SK-N-SH (cell line): ENCODE results near the gene BMPR1B. TPM values are rescaled to one million over a fixed set of nuclear protein-coding genes. Genes with fewer than 3 reads are reported as not detected.

Source experiments
- CTCF ChIA-PET: fragments of 300-600, 350-600 bp; formaldehyde crosslinking; extraction: SDS; loops from one replicate; lab custom pipeline; 2021; lab: Yijun Ruan, JAX
- POLR2A ChIA-PET: fragments of 350-600 bp; sonication (Branson Sonifier 250); formaldehyde crosslinking; extraction: SDS; loops from one replicate; lab custom pipeline; 2020; ENCODE audit warnings: antibody characterized with exemption, inconsistent platforms; lab: Yijun Ruan, JAX
- DNase-seq: peaks from one replicate; pipeline ENCODE4 v3.0.0; 2012
- H2AFZ ChIP-seq: fragments of 200-600 bp; sonication (generic); 2 replicates; pipeline ENCODE4 v1.8.1; 2016; ENCODE audit warnings: antibody characterized with exemption, mild to moderate bottlenecking, low read depth
- H3F3A ChIP-seq: fragments of 200-600 bp; sonication (generic); replicated peaks from 2 replicates; pipeline ENCODE3; 2016; ENCODE audit warnings: antibody characterized with exemption, mild to moderate bottlenecking; ENCODE audit not compliant: insufficient read depth
- H3K27ac ChIP-seq, 2 experiments: fragments of 200-500 bp in 1 of 2; fragments of 200-600 bp in 1 of 2; sonication (Bioruptor generic) in 1 of 2; sonication (generic), shearing (Covaris generic) in 1 of 2; 2 replicates each; pipeline versions ENCODE4 v1.5.1 to v1.6.1; 2014 to 2016; ENCODE audit warnings: low read depth in 2 of 2, inconsistent platforms in 1 of 2, low read length in 1 of 2, mild to moderate bottlenecking in 1 of 2, mixed read lengths in 1 of 2
- H3K27me3 ChIP-seq: fragments of 200-600 bp; sonication (generic), shearing (Covaris generic); 2 replicates; pipeline ENCODE4 v1.6.1; 2016; ENCODE audit warnings: mixed run types; ENCODE audit not compliant: insufficient read depth
- H3K36me3 ChIP-seq, 2 experiments: fragments of 200-500 bp in 1 of 2; fragments of 200-600 bp in 1 of 2; sonication (Bioruptor generic) in 1 of 2; sonication (generic) in 1 of 2; replicated peaks in 1 of 2; 2 replicates each; pipeline versions ENCODE3 to v1.5.1; 2014 to 2016; ENCODE audit warnings: low read length in 1 of 2, mild to moderate bottlenecking in 1 of 2; ENCODE audit not compliant: insufficient read depth in 2 of 2, control insufficient read depth in 1 of 2
- H3K4me1 ChIP-seq, 2 experiments: fragments of 200-500 bp in 1 of 2; fragments of 200-600 bp in 1 of 2; sonication (Bioruptor generic) in 1 of 2; sonication (generic), shearing (Covaris generic) in 1 of 2; 2 replicates each; pipeline versions ENCODE4 v1.5.1 to v1.6.1; 2014 to 2016; ENCODE audit warnings: low read depth in 1 of 2, low read length in 1 of 2, mixed run types in 1 of 2; ENCODE audit not compliant: insufficient read depth in 2 of 2, control insufficient read depth in 1 of 2
- H3K4me2 ChIP-seq: fragments of 200-600 bp; sonication (generic), shearing (Covaris generic); 2 replicates; pipeline ENCODE4 v1.6.1; 2017; ENCODE audit warnings: mixed run types
- H3K4me3 ChIP-seq, 2 experiments: fragments of 200-500 bp in 1 of 2; fragments of 200-600 bp in 1 of 2; sonication (Bioruptor generic) in 1 of 2; sonication (generic), shearing (Covaris generic) in 1 of 2; 2 replicates each; pipeline versions ENCODE4 v1.5.1 to v1.8.1; 2014 to 2016; ENCODE audit warnings: low read depth in 2 of 2, inconsistent platforms in 1 of 2, low read length in 1 of 2, mild to moderate bottlenecking in 1 of 2, mixed read lengths in 1 of 2, moderate library complexity in 1 of 2
- H3K79me2 ChIP-seq: fragments of 200-600 bp; sonication (generic); 2 replicates; pipeline ENCODE4 v1.8.1; 2017; ENCODE audit warnings: mild to moderate bottlenecking; ENCODE audit not compliant: insufficient read depth
- H3K9ac ChIP-seq: fragments of 200-600 bp; sonication (generic); 2 replicates; pipeline ENCODE4 v1.6.1; 2017; ENCODE audit warnings: mixed run types
- H3K9me2 ChIP-seq: fragments of 200-600 bp; sonication (generic); 2 replicates; pipeline ENCODE4 v1.6.1; 2017; ENCODE audit warnings: mixed run types
- H3K9me3 ChIP-seq: fragments of 200-600 bp; sonication (generic); 2 replicates; pipeline ENCODE4 v1.6.1; 2017; ENCODE audit warnings: mixed run types, mild to moderate bottlenecking, moderate library complexity
- H4K20me1 ChIP-seq: fragments of 200-600 bp; sonication (generic); 2 replicates; pipeline ENCODE4 v1.6.1; 2017; ENCODE audit warnings: mild to moderate bottlenecking, mixed run types; ENCODE audit not compliant: insufficient read depth
- EP300 ChIP-seq, 2 experiments: IDR thresholded peaks; 2 replicates each; pipeline versions ENCODE4 v1.4.0 to v1.6.1; 2012; ENCODE audit warnings: borderline replicate concordance in 1 of 2, low read depth in 1 of 2, low read length in 1 of 2
- EZH2phosphoT487 ChIP-seq: fragments of 200-600 bp; sonication (generic); IDR thresholded peaks from 2 replicates; pipeline ENCODE4 v1.6.1; 2017; ENCODE audit warnings: low read depth, mixed run types, mild to moderate bottlenecking, antibody characterized with exemption, moderate library complexity, borderline replicate concordance
- FOSL2 ChIP-seq: IDR thresholded peaks from 2 replicates; pipeline ENCODE4 v1.4.0; 2012; ENCODE audit warnings: low read depth, mild to moderate bottlenecking, moderate library complexity, borderline replicate concordance
- FOXM1 ChIP-seq: IDR thresholded peaks from 2 replicates; pipeline ENCODE4 v1.4.0; 2012; ENCODE audit warnings: low read depth, mild to moderate bottlenecking
- GABPA ChIP-seq: IDR thresholded peaks from 2 replicates; pipeline ENCODE4 v1.4.0; 2012; ENCODE audit warnings: low read depth, mild to moderate bottlenecking
- GATA2 ChIP-seq: sonication (generic); formaldehyde crosslinking; IDR thresholded peaks from 2 replicates; pipeline ENCODE4 v1.5.0; 2020; ENCODE audit warnings: mild to moderate bottlenecking, missing genetic modification reagents
- MEF2A ChIP-seq: IDR thresholded peaks from 2 replicates; pipeline ENCODE4 v1.4.0; 2012; ENCODE audit warnings: low read depth, borderline replicate concordance
- NRF1 ChIP-seq: IDR thresholded peaks from 2 replicates; pipeline ENCODE4 v1.6.1; 2012; ENCODE audit warnings: low read depth, mild to moderate bottlenecking, low read length
- RAD21 ChIP-seq: IDR thresholded peaks from 2 replicates; pipeline ENCODE4 v1.6.1; 2012; ENCODE audit warnings: mild to moderate bottlenecking, low read length
- SIN3A ChIP-seq: IDR thresholded peaks from 2 replicates; pipeline ENCODE4 v1.6.1; 2012; ENCODE audit warnings: low read depth, mild to moderate bottlenecking, low read length, moderate library complexity, borderline replicate concordance
- TAF1 ChIP-seq: IDR thresholded peaks from 2 replicates; pipeline ENCODE4 v1.6.1; 2012; ENCODE audit warnings: low read depth, mild to moderate bottlenecking, low read length, moderate library complexity, borderline replicate concordance
- TCF12 ChIP-seq: IDR thresholded peaks from 2 replicates; pipeline ENCODE4 v1.4.0; 2012
- YY1 ChIP-seq: IDR thresholded peaks from 2 replicates; pipeline ENCODE4 v1.4.0; 2012; ENCODE audit warnings: low read depth, mild to moderate bottlenecking
- WGBS: methylation state at CpG from one replicate; pipeline ENCODE4 v1.1.6; 2017; ENCODE audit warnings: low lambda C conversion rate; 5-methylcytosine and 5-hydroxymethylcytosine counted together
- polyA plus RNA-seq, 3 experiments: library from polyadenylated mRNA; depleted of rRNA; stranded (reverse); fragments of >200 nt; gene quantifications; 2 replicates each; pipeline ENCODE4 v1.2.3, GENCODE V29; 2012
- TF ChIP-seq, protein P1 (sequence below): IDR thresholded peaks from 2 replicates; pipeline ENCODE4; 2012
- TF ChIP-seq, protein P2 (sequence below): IDR thresholded peaks from 2 replicates; pipeline ENCODE4 v1.6.1; 2012; ENCODE audit warnings: mild to moderate bottlenecking, low read depth, low read length, moderate library complexity
- TF ChIP-seq, protein P3 (sequence below): fragments of 150-350 bp; IDR thresholded peaks from 2 replicates; pipeline ENCODE4 v1.6.1; 2017; ENCODE audit warnings: antibody characterized with exemption, low read length, low read depth, borderline replicate concordance

The BMPR1B gene
- polyA plus RNA-seq, 1 of the 3 experiments (the other 2 are of a cell fraction) = 0.16 TPM

DNA sequence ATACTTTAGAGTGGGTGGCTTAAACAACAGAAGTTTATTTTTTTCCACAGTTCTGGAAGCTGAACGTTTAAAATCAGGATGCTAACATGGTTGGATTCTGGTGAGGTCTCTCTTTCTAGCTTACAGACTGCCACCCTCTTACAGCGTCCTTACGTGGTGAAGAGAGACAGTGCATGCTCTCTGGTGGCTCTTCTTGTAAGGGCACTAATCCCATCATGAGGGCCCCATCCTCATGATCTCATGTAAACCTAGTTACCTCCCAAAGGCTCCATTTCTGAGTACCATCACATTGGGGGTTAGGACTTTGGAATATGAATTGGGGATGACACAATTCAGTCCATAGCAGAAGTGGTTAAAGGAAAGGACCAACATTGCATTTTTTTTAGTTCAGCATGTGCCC is 132.8 kb downstream of the BMPR1B start:
- DNase-seq = no peak
- no peak overlapping the region for H3K9ac ChIP-seq
- no peaks in the 10 kb centered on the region for H3K79me2 ChIP-seq
- H4K20me1 ChIP-seq = no peaks in the 10 kb centered on the region
- H3K4me2 ChIP-seq = no peak overlapping the region
- no peak overlapping the region for H3K4me3 ChIP-seq
- H3K9me3 ChIP-seq = no peaks in the 10 kb centered on the region
- ChIA-PET CTCF (interaction anchor here (0.7 kb wide), 1 partner anchor 170 kb away, joined by 3 read pairs; no protein-coding TSS in a partner anchor), POLR2A (no interaction called here)
- H3K4me1 ChIP-seq = no peaks in the 10 kb centered on the region
- H3K27me3 ChIP-seq = no peaks in the 10 kb centered on the region
- no peak overlapping the region for H2AFZ ChIP-seq
- no peaks in the 10 kb centered on the region for H3F3A ChIP-seq
- no peaks in the 10 kb centered on the region for H3K9me2 ChIP-seq
- no peak for TF ChIP-seq GABPA
- TF ChIP-seq, protein P1, sequence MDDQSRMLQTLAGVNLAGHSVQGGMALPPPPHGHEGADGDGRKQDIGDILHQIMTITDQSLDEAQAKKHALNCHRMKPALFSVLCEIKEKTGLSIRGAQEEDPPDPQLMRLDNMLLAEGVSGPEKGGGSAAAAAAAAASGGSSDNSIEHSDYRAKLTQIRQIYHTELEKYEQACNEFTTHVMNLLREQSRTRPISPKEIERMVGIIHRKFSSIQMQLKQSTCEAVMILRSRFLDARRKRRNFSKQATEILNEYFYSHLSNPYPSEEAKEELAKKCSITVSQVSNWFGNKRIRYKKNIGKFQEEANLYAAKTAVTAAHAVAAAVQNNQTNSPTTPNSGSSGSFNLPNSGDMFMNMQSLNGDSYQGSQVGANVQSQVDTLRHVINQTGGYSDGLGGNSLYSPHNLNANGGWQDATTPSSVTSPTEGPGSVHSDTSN = no peak
- TF ChIP-seq EZH2phosphoT487 = no peak
- no peak for TF ChIP-seq GATA2
- TF ChIP-seq EP300 (IDR thresholded peaks at IDR 0.05; ENCODE audit: borderline replicate concordance in 1 of 2, low read depth in 1 of 2, low read length in 1 of 2) = no peak
- no peak for TF ChIP-seq RAD21
- TF ChIP-seq, protein P2, sequence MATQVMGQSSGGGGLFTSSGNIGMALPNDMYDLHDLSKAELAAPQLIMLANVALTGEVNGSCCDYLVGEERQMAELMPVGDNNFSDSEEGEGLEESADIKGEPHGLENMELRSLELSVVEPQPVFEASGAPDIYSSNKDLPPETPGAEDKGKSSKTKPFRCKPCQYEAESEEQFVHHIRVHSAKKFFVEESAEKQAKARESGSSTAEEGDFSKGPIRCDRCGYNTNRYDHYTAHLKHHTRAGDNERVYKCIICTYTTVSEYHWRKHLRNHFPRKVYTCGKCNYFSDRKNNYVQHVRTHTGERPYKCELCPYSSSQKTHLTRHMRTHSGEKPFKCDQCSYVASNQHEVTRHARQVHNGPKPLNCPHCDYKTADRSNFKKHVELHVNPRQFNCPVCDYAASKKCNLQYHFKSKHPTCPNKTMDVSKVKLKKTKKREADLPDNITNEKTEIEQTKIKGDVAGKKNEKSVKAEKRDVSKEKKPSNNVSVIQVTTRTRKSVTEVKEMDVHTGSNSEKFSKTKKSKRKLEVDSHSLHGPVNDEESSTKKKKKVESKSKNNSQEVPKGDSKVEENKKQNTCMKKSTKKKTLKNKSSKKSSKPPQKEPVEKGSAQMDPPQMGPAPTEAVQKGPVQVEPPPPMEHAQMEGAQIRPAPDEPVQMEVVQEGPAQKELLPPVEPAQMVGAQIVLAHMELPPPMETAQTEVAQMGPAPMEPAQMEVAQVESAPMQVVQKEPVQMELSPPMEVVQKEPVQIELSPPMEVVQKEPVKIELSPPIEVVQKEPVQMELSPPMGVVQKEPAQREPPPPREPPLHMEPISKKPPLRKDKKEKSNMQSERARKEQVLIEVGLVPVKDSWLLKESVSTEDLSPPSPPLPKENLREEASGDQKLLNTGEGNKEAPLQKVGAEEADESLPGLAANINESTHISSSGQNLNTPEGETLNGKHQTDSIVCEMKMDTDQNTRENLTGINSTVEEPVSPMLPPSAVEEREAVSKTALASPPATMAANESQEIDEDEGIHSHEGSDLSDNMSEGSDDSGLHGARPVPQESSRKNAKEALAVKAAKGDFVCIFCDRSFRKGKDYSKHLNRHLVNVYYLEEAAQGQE = no peak
- no peak for TF ChIP-seq FOSL2
- TF ChIP-seq MEF2A = no peak
- TF ChIP-seq NRF1 = no peak
- no peak for TF ChIP-seq TAF1
- TF ChIP-seq SIN3A = no peak
- no peak for TF ChIP-seq YY1
- no peak for TF ChIP-seq TCF12
- TF ChIP-seq, protein P3, sequence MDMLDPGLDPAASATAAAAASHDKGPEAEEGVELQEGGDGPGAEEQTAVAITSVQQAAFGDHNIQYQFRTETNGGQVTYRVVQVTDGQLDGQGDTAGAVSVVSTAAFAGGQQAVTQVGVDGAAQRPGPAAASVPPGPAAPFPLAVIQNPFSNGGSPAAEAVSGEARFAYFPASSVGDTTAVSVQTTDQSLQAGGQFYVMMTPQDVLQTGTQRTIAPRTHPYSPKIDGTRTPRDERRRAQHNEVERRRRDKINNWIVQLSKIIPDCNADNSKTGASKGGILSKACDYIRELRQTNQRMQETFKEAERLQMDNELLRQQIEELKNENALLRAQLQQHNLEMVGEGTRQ = no peak
- no peak for TF ChIP-seq FOXM1
- TF ChIP-seq, all 33 proteins: peak for 0
- WGBS = 74% methylated on average over 3 of the region's 3 CpGs
- Histone ChIP-seq H3K36me3 (no peaks in the 10 kb centered on the region), H3K27ac (no peak overlapping the region)
